Esophagus muscularis mucosa (tissue), 4 donors: ENCODE measurements around the gene TTC33. TPM values are rescaled to one million over a fixed set of nuclear protein-coding genes. Genes with fewer than 3 reads are reported as not detected.

Experiments used
- DNase-seq: peaks from one replicate; pipeline ENCODE4 v3.0.0-alpha.2; 2017; ENCODE audit errors: extremely low spot score
- H3K27ac ChIP-seq, 4 donors: fragments of 200-600 bp; sonication (generic); replicated peaks in 1 of 4; 1 replicate in 3 of 4; 2 replicates in 1 of 4; pipeline ENCODE4 v1.5.1; 2016 to 2019; ENCODE audit warnings: mild to moderate bottlenecking in 1 of 4
- H3K27me3 ChIP-seq, 4 donors: fragments of 200-600 bp; sonication (generic); one replicate each; pipeline versions ENCODE4 v1.5.1 to v1.6.0; 2016 to 2019
- H3K36me3 ChIP-seq, 4 donors: fragments of 200-600 bp; sonication (generic); one replicate each; pipeline ENCODE4 v1.5.1; 2016 to 2019
- H3K4me1 ChIP-seq, 4 donors: fragments of 200-600 bp; sonication (generic); one replicate each; pipeline ENCODE4 v1.5.1; 2016 to 2019
- H3K4me3 ChIP-seq, 4 donors: fragments of 200-600 bp; sonication (generic); 1 replicate in 2 of 4; 2 replicates in 2 of 4; pipeline ENCODE4 v1.5.1; 2016 to 2019; ENCODE audit warnings: mild to moderate bottlenecking in 4 of 4, moderate library complexity in 1 of 4
- H3K9me3 ChIP-seq, 4 donors: fragments of 200-600 bp; sonication (generic); 1 replicate in 3 of 4; 2 replicates in 1 of 4; pipeline ENCODE4 v1.5.1; 2016 to 2019
- CTCF ChIP-seq, 3 experiments: fragments of 200-600 bp in 2 of 3; fragments of 450-650 bp in 1 of 3; sonication (generic) in 2 of 3; IDR thresholded peaks; one replicate each; pipeline ENCODE4 v1.5.1; 2017 to 2019; ENCODE audit warnings: antibody characterized with exemption in 3 of 3, mild to moderate bottlenecking in 2 of 3, moderate library complexity in 1 of 3
- EP300 ChIP-seq: sonication (generic); formaldehyde crosslinking; IDR thresholded peaks from one replicate; pipeline ENCODE4 v1.6.1; 2017; ENCODE audit warnings: antibody characterized with exemption
- POLR2A ChIP-seq: fragments of 450-650 bp; IDR thresholded peaks from one replicate; pipeline ENCODE4 v1.6.1; 2017; ENCODE audit warnings: antibody characterized with exemption, moderate library complexity, mild to moderate bottlenecking, low read depth
- POLR2AphosphoS5 ChIP-seq, 2 donors: sonication (generic); formaldehyde crosslinking; IDR thresholded peaks; one replicate each; pipeline ENCODE4 v1.6.1; 2017; ENCODE audit warnings: antibody characterized with exemption in 2 of 2
- WGBS: methylation state at CpG from one replicate; pipeline ENCODE4 v1.1.5; 2018; 5-methylcytosine and 5-hydroxymethylcytosine counted together
- intact Hi-C: fragments of 100-400 bp; cut with DNase I; formaldehyde crosslinking; loops from one replicate; pipeline ENCODE4 v1.15.1; 2023
- total RNA-seq, 4 donors: library from RNA; depleted of rRNA; stranded (reverse); fragments of >200 nt; gene quantifications; one replicate each; pipeline versions ENCODE4 v1.1.0 to v1.2.1, GENCODE V29; 2016

The TTC33 gene
- total RNA-seq, 4 donors from 2014 or later = 19.1 to 32.7 (median 24.0) TPM

GRCh38 chr5:40540301-40540700 is 215.5 kb downstream of the TTC33 start:
- Histone ChIP-seq H3K27me3 (no peaks in the 10 kb centered on the region), H3K9me3 (no peaks in the 10 kb centered on the region), H3K27ac (no peak overlapping the region), H3K4me1 (no peaks in the 10 kb centered on the region), H3K4me3 (no peak overlapping the region), H3K36me3 (no peaks in the 10 kb centered on the region)
- intact Hi-C loops = no loop called here
- TF ChIP-seq POLR2A (no peak), CTCF (IDR thresholded peaks at IDR 0.05) (no peak), POLR2AphosphoS5 (IDR thresholded peaks at IDR 0.05) (no peak), EP300 (no peak)
- no peak for DNase-seq

GRCh38 chr5:40524677-40525076 is 231.1 kb downstream of the TTC33 start:
- intact Hi-C loops = no loop called here
- TF ChIP-seq POLR2A = no peak
- Histone ChIP-seq H3K4me1 (no peaks in the 10 kb centered on the region), H3K27ac (no peak overlapping the region), H3K36me3 (no peaks in the 10 kb centered on the region), H3K4me3 (no peak overlapping the region), H3K9me3 (no peaks in the 10 kb centered on the region), H3K27me3 (no peaks in the 10 kb centered on the region)
- DNase-seq = no peak
- 87% methylated on average over 1 of the region's 1 CpG for WGBS

- no peak for DNase-seq
- Histone ChIP-seq H3K4me3 (no peak overlapping the region), H3K27ac (no peak overlapping the region), H3K27me3 (no peaks in the 10 kb centered on the region), H3K36me3 (no peaks in the 10 kb centered on the region), H3K9me3 (no peaks in the 10 kb centered on the region), H3K4me1 (no peaks in the 10 kb centered on the region)
- intact Hi-C loops = no loop called here
- no peak for TF ChIP-seq POLR2AphosphoS5 (IDR thresholded peaks at IDR 0.05)
Observed at GRCh38 chr5:40521925-40522324, 233.8 kb downstream of the TTC33 start.

- no peak overlapping the region for H3K27ac ChIP-seq
Observed at GRCh38 chr5:40521108-40521785, 234.5 kb downstream of the TTC33 start.

GRCh38 chr5:40518485-40518917 is 237.3 kb downstream of the TTC33 start:
- H3K4me3 ChIP-seq = no peak overlapping the region
- no peak for DNase-seq
- no peak overlapping the region for H3K27ac ChIP-seq
- intact Hi-C loops = no loop called here
- no peaks in the 10 kb centered on the region for H3K27me3 ChIP-seq
- no peaks in the 10 kb centered on the region for H3K9me3 ChIP-seq
- no peaks in the 10 kb centered on the region for H3K36me3 ChIP-seq
- no peaks in the 10 kb centered on the region for H3K4me1 ChIP-seq
- TF ChIP-seq POLR2A (no peak), POLR2AphosphoS5 (IDR thresholded peaks at IDR 0.05) (no peak), EP300 (no peak), CTCF (IDR thresholded peaks at IDR 0.05) (no peak)
- 88% methylated on average over 4 of the region's 4 CpGs for WGBS

More at GRCh38 chr5:40521108-40521785, 234.5 kb downstream of the TTC33 start:
- TF ChIP-seq EP300 (no peak), POLR2A (no peak), CTCF (IDR thresholded peaks at IDR 0.05) (no peak), POLR2AphosphoS5 (IDR thresholded peaks at IDR 0.05) (no peak)
- Histone ChIP-seq H3K27me3 (no peaks in the 10 kb centered on the region), H3K4me3 (no peak overlapping the region), H3K4me1 (no peaks in the 10 kb centered on the region), H3K36me3 (no peaks in the 10 kb centered on the region), H3K9me3 (no peaks in the 10 kb centered on the region)
- 64% methylated on average over 3 of the region's 3 CpGs for WGBS
- no peak for DNase-seq
- intact Hi-C loops = no loop called here

GRCh38 chr5:40515476-40515875 is 240.3 kb downstream of the TTC33 start:
- Histone ChIP-seq H3K27me3 (no peaks in the 10 kb centered on the region), H3K36me3 (no peaks in the 10 kb centered on the region), H3K4me1 (no peaks in the 10 kb centered on the region), H3K4me3 (no peak overlapping the region), H3K27ac (no peak overlapping the region), H3K9me3 (no peaks in the 10 kb centered on the region)
- no peak for DNase-seq
- intact Hi-C loops = no loop called here
- no peak for TF ChIP-seq CTCF (IDR thresholded peaks at IDR 0.05)
- TF ChIP-seq POLR2AphosphoS5 (IDR thresholded peaks at IDR 0.05) = no peak
- no peak for TF ChIP-seq EP300
- no peak for TF ChIP-seq POLR2A
- 76% methylated on average over 4 of the region's 4 CpGs for WGBS
